GM23248 (cell line): ENCODE results near the gene TBX18.

Source experiments
- EZH2 ChIP-seq: fragments of 200-600 bp; sonication (generic); IDR thresholded peaks from 2 replicates; pipeline ENCODE4 v1.6.1; 2018; ENCODE audit warnings: antibody characterized with exemption, mild to moderate bottlenecking; ENCODE audit not compliant: insufficient read depth, poor library complexity, severe bottlenecking
- EZH2phosphoT487 ChIP-seq: fragments of 200-600 bp; sonication (generic); IDR thresholded peaks from 2 replicates; pipeline ENCODE4 v1.6.1; 2018; ENCODE audit warnings: antibody characterized with exemption, moderate library complexity, mild to moderate bottlenecking, low read depth; ENCODE audit not compliant: insufficient read depth

DNA sequence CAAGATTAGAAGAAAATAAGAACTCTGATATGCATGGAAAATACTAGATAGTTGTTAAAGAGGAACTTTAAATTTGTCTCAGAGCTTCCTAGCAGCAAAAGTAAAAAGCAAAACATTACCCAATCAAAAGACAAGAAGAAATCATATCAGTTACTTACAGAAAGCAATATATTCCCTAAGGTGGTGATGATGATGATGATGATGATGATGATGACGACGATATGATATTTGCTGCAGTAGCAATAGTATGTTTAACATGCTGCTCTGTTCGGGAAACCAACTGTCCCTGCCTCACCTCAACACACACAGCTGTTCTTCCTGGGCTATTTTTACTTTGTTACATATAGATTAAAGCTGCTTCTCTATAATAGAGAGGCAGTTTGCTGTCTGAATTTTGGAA, 12.0 kb upstream of the TBX18 start:
- TF ChIP-seq EZH2phosphoT487 = no peak
- TF ChIP-seq EZH2 = no peak
